ENCODE results near the gene ZNF592.

DNA sequence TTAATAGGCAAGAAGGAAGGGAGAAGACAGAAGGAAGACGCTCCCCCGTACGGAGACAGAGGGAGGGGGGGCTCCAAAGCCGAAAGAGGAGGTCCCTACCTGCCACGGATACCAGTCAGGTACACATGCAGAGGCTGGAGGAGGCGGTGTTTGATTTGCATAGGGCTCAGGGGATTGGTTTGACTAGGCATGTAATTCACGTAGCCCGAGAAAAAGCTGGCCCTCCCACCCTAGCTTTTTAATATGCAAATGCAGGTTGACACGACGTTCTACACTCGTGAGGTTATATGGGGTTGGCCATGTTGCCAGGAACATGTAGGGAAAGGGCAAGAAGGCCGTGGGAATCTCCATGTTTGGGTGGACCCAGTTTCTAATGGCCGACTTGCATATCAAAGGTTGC is 29.8 kb downstream of the ZNF592 start:
- TF ChIP-seq RBBP5 (IDR thresholded peaks at IDR 0.05; ENCODE audit: borderline replicate concordance, insufficient read depth, low read length, poor library complexity, severe bottlenecking) (no peak), ZBTB8A (IDR thresholded peaks at IDR 0.05; ENCODE audit: partially characterized antibody) (no peak)

All from K562 (cell line).